Neural cell (in vitro differentiated cells): ENCODE results near the gene OGN.

Experiments
- CTCF ChIP-seq: fragments of 450-650 bp; IDR thresholded peaks from 2 replicates; pipeline ENCODE4 v1.5.1; 2014; ENCODE audit warnings: antibody characterized with exemption, mild to moderate bottlenecking, moderate library complexity; ENCODE audit not compliant: poor library complexity, severe bottlenecking
- EP300 ChIP-seq: fragments of 450-650 bp; conservative IDR thresholded peaks from 2 replicates; pipeline ENCODE4 v1.6.1; 2014; ENCODE audit warnings: antibody characterized with exemption, mild to moderate bottlenecking, moderate library complexity; ENCODE audit not compliant: poor library complexity, severe bottlenecking
- EZH2 ChIP-seq: fragments of 200-600, 300-800 bp; shearing (Covaris generic), sonication (generic); IDR thresholded peaks from 2 replicates; pipeline ENCODE4 v1.6.1; 2014; ENCODE audit warnings: antibody characterized with exemption, low read length, borderline replicate concordance, mild to moderate bottlenecking; ENCODE audit not compliant: insufficient read depth, poor library complexity, severe bottlenecking
- POLR2AphosphoS5 ChIP-seq: IDR thresholded peaks from 2 replicates; pipeline ENCODE4 v1.6.1; 2012
- RAD21 ChIP-seq: fragments of 450-650 bp; conservative IDR thresholded peaks from 2 replicates; pipeline ENCODE4 v1.6.1; 2014; ENCODE audit warnings: antibody characterized with exemption, mild to moderate bottlenecking, moderate library complexity
- TF ChIP-seq, protein P1 (sequence below): IDR thresholded peaks from 2 replicates; pipeline ENCODE4 v1.6.1; 2012; ENCODE audit warnings: borderline replicate concordance

- TF ChIP-seq CTCF (no peak), POLR2AphosphoS5 (no peak), EP300 (no peak), EZH2 (no peak), RAD21 (no peak)
- TF ChIP-seq, protein P1, sequence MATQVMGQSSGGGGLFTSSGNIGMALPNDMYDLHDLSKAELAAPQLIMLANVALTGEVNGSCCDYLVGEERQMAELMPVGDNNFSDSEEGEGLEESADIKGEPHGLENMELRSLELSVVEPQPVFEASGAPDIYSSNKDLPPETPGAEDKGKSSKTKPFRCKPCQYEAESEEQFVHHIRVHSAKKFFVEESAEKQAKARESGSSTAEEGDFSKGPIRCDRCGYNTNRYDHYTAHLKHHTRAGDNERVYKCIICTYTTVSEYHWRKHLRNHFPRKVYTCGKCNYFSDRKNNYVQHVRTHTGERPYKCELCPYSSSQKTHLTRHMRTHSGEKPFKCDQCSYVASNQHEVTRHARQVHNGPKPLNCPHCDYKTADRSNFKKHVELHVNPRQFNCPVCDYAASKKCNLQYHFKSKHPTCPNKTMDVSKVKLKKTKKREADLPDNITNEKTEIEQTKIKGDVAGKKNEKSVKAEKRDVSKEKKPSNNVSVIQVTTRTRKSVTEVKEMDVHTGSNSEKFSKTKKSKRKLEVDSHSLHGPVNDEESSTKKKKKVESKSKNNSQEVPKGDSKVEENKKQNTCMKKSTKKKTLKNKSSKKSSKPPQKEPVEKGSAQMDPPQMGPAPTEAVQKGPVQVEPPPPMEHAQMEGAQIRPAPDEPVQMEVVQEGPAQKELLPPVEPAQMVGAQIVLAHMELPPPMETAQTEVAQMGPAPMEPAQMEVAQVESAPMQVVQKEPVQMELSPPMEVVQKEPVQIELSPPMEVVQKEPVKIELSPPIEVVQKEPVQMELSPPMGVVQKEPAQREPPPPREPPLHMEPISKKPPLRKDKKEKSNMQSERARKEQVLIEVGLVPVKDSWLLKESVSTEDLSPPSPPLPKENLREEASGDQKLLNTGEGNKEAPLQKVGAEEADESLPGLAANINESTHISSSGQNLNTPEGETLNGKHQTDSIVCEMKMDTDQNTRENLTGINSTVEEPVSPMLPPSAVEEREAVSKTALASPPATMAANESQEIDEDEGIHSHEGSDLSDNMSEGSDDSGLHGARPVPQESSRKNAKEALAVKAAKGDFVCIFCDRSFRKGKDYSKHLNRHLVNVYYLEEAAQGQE, result no peak
Measured at GRCh38 chr9:92393686-92394085, 10.7 kb downstream of the OGN start.
